H9 (cell line): ENCODE data around the gene CYGB. TPM values are rescaled to one million over a fixed set of nuclear protein-coding genes. Genes with fewer than 3 reads are reported as not detected.

ENCODE experiments used
- DNase-seq: peaks from one replicate; pipeline ENCODE4 v3.0.0-alpha.2; 2017
- H2AFZ ChIP-seq: one replicate; pipeline ENCODE4 v1.6.1; 2013; ENCODE audit warnings: mild to moderate bottlenecking, low read length, control low read depth, moderate library complexity
- H2AK5ac ChIP-seq: 2 replicates; pipeline ENCODE4 v1.6.1; 2013; ENCODE audit warnings: low read length, control low read depth, mixed read lengths; ENCODE audit not compliant: insufficient read length
- H2BK120ac ChIP-seq: one replicate; pipeline ENCODE4 v1.6.1; 2013; ENCODE audit warnings: low read depth, mild to moderate bottlenecking, low read length, control low read depth, inconsistent platforms; ENCODE audit not compliant: poor library complexity, severe bottlenecking
- H2BK12ac ChIP-seq: 2 replicates; pipeline ENCODE4 v1.6.1; 2013; ENCODE audit warnings: low read length, control low read depth, mixed read lengths, low read depth; ENCODE audit not compliant: insufficient read length
- H2BK15ac ChIP-seq: 2 replicates; pipeline ENCODE4 v1.6.1; 2013; ENCODE audit warnings: low read depth, low read length, control low read depth
- H2BK20ac ChIP-seq: one replicate; pipeline ENCODE4 v1.6.1; 2013; ENCODE audit warnings: low read depth, mild to moderate bottlenecking, low read length, control low read depth, inconsistent platforms; ENCODE audit not compliant: poor library complexity, severe bottlenecking
- H2BK5ac ChIP-seq: 2 replicates; pipeline ENCODE4 v1.6.1; 2013; ENCODE audit warnings: low read length, control low read depth, mixed read lengths; ENCODE audit not compliant: insufficient read length
- H3K14ac ChIP-seq: 2 replicates; pipeline ENCODE4 v1.6.1; 2013; ENCODE audit warnings: low read length, control low read depth; ENCODE audit not compliant: insufficient read depth
- H3K18ac ChIP-seq: 2 replicates; pipeline ENCODE4 v1.6.1; 2013; ENCODE audit warnings: low read depth, mild to moderate bottlenecking, mixed read lengths, low read length, control low read depth; ENCODE audit not compliant: insufficient read length
- H3K23ac ChIP-seq: 2 replicates; pipeline ENCODE4 v1.6.1; 2013; ENCODE audit warnings: low read length, control low read depth, mixed read lengths, low read depth; ENCODE audit not compliant: insufficient read length
- H3K23me2 ChIP-seq: 2 replicates; pipeline ENCODE4 v1.6.1; 2013; ENCODE audit warnings: low read depth, mild to moderate bottlenecking, mixed read lengths, low read length, control low read depth; ENCODE audit not compliant: insufficient read length, poor library complexity, severe bottlenecking
- H3K27ac ChIP-seq: 2 replicates; pipeline ENCODE4 v1.5.1; 2013; ENCODE audit warnings: low read length, control low read depth, mixed read lengths, low read depth; ENCODE audit not compliant: insufficient read length
- H3K27me3 ChIP-seq: 2 replicates; pipeline ENCODE4 v1.6.1; 2013; ENCODE audit warnings: low read length, control low read depth, inconsistent platforms; ENCODE audit not compliant: insufficient read depth
- H3K4ac ChIP-seq: 2 replicates; pipeline ENCODE4 v1.6.1; 2013; ENCODE audit warnings: low read depth, mild to moderate bottlenecking, control low read depth, inconsistent platforms, low read length, moderate library complexity
- H3K4me1 ChIP-seq: 2 replicates; pipeline ENCODE4 v1.6.1; 2013; ENCODE audit warnings: low read length, control low read depth, inconsistent platforms; ENCODE audit not compliant: insufficient read depth
- H3K4me2 ChIP-seq: 2 replicates; pipeline ENCODE4 v1.6.1; 2013; ENCODE audit warnings: low read length, control low read depth, mixed read lengths; ENCODE audit not compliant: insufficient read length, insufficient read depth
- H3K56ac ChIP-seq: 2 replicates; pipeline ENCODE4 v1.6.1; 2013; ENCODE audit warnings: low read depth, mild to moderate bottlenecking, mixed read lengths, low read length, control low read depth; ENCODE audit not compliant: insufficient read length
- H3K79me1 ChIP-seq: 2 replicates; pipeline ENCODE4 v1.6.1; 2013; ENCODE audit warnings: low read depth, mild to moderate bottlenecking, moderate library complexity, low read length, control low read depth, inconsistent platforms; ENCODE audit not compliant: insufficient read depth, poor library complexity, severe bottlenecking
- H3K79me2 ChIP-seq: 2 replicates; pipeline ENCODE4 v1.6.1; 2013; ENCODE audit warnings: low read length, control low read depth, inconsistent platforms; ENCODE audit not compliant: insufficient read depth
- H3K9ac ChIP-seq: 2 replicates; pipeline ENCODE4 v1.6.1; 2013; ENCODE audit warnings: low read length, control low read depth, mixed read lengths; ENCODE audit not compliant: insufficient read length; ENCODE audit errors: extremely low read depth
- H3K9me3 ChIP-seq: one replicate; pipeline ENCODE4 v1.6.1; 2013; ENCODE audit warnings: low read depth, low read length, inconsistent platforms; ENCODE audit not compliant: control insufficient read depth
- H3T11ph ChIP-seq: one replicate; pipeline ENCODE4 v1.6.1; 2013; ENCODE audit warnings: mild to moderate bottlenecking, low read length, control low read depth, inconsistent platforms
- H4K20me1 ChIP-seq: one replicate; pipeline ENCODE4 v1.6.1; 2013; ENCODE audit not compliant: control insufficient read depth, insufficient read length, insufficient read depth
- H4K5ac ChIP-seq: 2 replicates; pipeline ENCODE4 v1.6.1; 2013; ENCODE audit warnings: low read depth, mild to moderate bottlenecking, mixed read lengths, low read length, control low read depth; ENCODE audit not compliant: insufficient read length
- H4K8ac ChIP-seq: replicated peaks from 2 replicates; pipeline ENCODE4 v1.6.1; 2013; ENCODE audit warnings: low read length, control low read depth, mixed read lengths, low read depth; ENCODE audit not compliant: insufficient read length
- H4K91ac ChIP-seq: 2 replicates; pipeline ENCODE4 v1.6.1; 2013; ENCODE audit warnings: low read depth, mild to moderate bottlenecking, moderate library complexity, mixed read lengths, low read length, control low read depth; ENCODE audit not compliant: insufficient read length
- H3K27ac Mint-ChIP-seq, 3 experiments: 2 replicates in 2 of 3; 3 replicates in 1 of 3; pipeline ENCODE4 v1.8.0; 2020 to 2021; ENCODE audit warnings: mixed read lengths in 3 of 3, mild to moderate bottlenecking in 1 of 3, moderate library complexity in 1 of 3
- H3K27me3 Mint-ChIP-seq: 2 replicates; pipeline ENCODE4 v1.8.0; 2021; ENCODE audit warnings: low read depth, mild to moderate bottlenecking, moderate library complexity, mixed read lengths
- H3K36me3 Mint-ChIP-seq, 3 experiments: 2 replicates in 2 of 3; 3 replicates in 1 of 3; pipeline ENCODE4 v1.8.0; 2020 to 2021; ENCODE audit warnings: low read depth in 3 of 3, mixed read lengths in 3 of 3; ENCODE audit not compliant: insufficient read depth in 1 of 3
- H3K4me1 Mint-ChIP-seq, 2 experiments: 2 replicates each; pipeline ENCODE4 v1.8.0; 2020; ENCODE audit warnings: mixed read lengths in 2 of 2
- H3K4me3 Mint-ChIP-seq, 2 experiments: 2 replicates in 1 of 2; 3 replicates in 1 of 2; pipeline ENCODE4 v1.8.0; 2020 to 2021; ENCODE audit warnings: mild to moderate bottlenecking in 2 of 2, mixed read lengths in 2 of 2, moderate library complexity in 1 of 2
- H3K9me3 Mint-ChIP-seq, 2 experiments: 2 replicates in 1 of 2; 3 replicates in 1 of 2; pipeline ENCODE4 v1.8.0; 2020; ENCODE audit warnings: mild to moderate bottlenecking in 2 of 2, mixed read lengths in 2 of 2, moderate library complexity in 1 of 2
- CTCF ChIP-seq: fragments of 200-600 bp; sonication (generic); conservative IDR thresholded peaks from 3 replicates; pipeline ENCODE4 v1.8.0; 2021; ENCODE audit warnings: antibody characterized with exemption, mild to moderate bottlenecking
- WGBS: extraction: QIAGEN DNeasy Blood & Tissue Kit; methylation state at CpG from one replicate; pipeline ENCODE4 v1.1.7; 2013; ENCODE audit warnings: missing lambda C conversion rate, low lambda C conversion rate, mixed read lengths; ENCODE audit not compliant: insufficient read length; ENCODE audit errors: extremely low coverage; 5-methylcytosine and 5-hydroxymethylcytosine counted together
- total RNA-seq: library from RNA; stranded (reverse); gene quantifications from 2 replicates; pipeline ENCODE4 v1.2.1, GENCODE V29; 2021

The CYGB gene
- total RNA-seq, 1 experiment from 2014 or later: 2.4 TPM

GRCh38 chr17:76561799-76562268 lies 24.3 kb upstream of the CYGB start:
- H3K27me3 ChIP-seq: no peaks in the 10 kb centered on the region
- no peak overlapping the region for H2AK5ac ChIP-seq
- H2AFZ ChIP-seq: no peak overlapping the region
- H3K14ac ChIP-seq: no peak overlapping the region
- no peak overlapping the region for H2BK15ac ChIP-seq
- no peak overlapping the region for H3K56ac ChIP-seq
- no peak overlapping the region for H4K91ac ChIP-seq
- Mint-ChIP-seq H3K4me1 (peaks cover 40% of the 10 kb centered on the region in 2 experiments), H3K4me3 (peak overlapping the region in 1 of 2 experiments; percentile 24; a peak in 1 of 5 replicates), H3K36me3 (peaks cover 47 to 82% (median 65%) of the 10 kb centered on the region in 3 experiments), H3K27ac (peak overlapping the region in 2 of 3 experiments; percentile 22 to 88; a peak in 3 of 7 replicates), H3K9me3 (no peaks in the 10 kb centered on the region; a peak in 1 of 5 replicates), H3K27me3 (no peaks in the 10 kb centered on the region; the same call in 1 of the 2 replicates)
- H2BK12ac ChIP-seq: no peak overlapping the region
- no peak overlapping the region for H3K9ac ChIP-seq
- no peak overlapping the region for H3K4ac ChIP-seq
- H3K23ac ChIP-seq: no peak overlapping the region
- peaks cover 2% of the 10 kb centered on the region for H3K79me1 ChIP-seq
- H3K79me2 ChIP-seq: peaks cover 35% of the 10 kb centered on the region
- H4K5ac ChIP-seq: no peak overlapping the region
- no peaks in the 10 kb centered on the region for H3K4me1 ChIP-seq
- no peak for DNase-seq
- no peak overlapping the region for H2BK5ac ChIP-seq
- H3K27ac ChIP-seq: no peak overlapping the region
- H3K4me2 ChIP-seq: no peak overlapping the region
- H3K23me2 ChIP-seq: peaks cover 6% of the 10 kb centered on the region
- no peak for TF ChIP-seq CTCF
- H3T11ph ChIP-seq: no peak overlapping the region
- H4K20me1 ChIP-seq: no peaks in the 10 kb centered on the region
- no peak overlapping the region for H2BK120ac ChIP-seq
- no peak overlapping the region for H2BK20ac ChIP-seq
- no CpG with 5 or more reads among the region's 5 CpGs for WGBS
- H3K9me3 ChIP-seq: no peaks in the 10 kb centered on the region
- H4K8ac ChIP-seq: no peak overlapping the region
- no peak overlapping the region for H3K18ac ChIP-seq
